HG03039 (cell line): ENCODE measurements around the gene TLN1.

Source experiments
- ATAC-seq: cut with Tn5 transposase; IDR thresholded peaks from one replicate; pipeline ENCODE4 v1.9.1; 2021; ENCODE audit warnings: mild to moderate bottlenecking, moderate library complexity; ENCODE audit not compliant: unreplicated experiment

TLN1 gene

GRCh38 chr9:35687306-35687705 lies 44.7 kb downstream of the TLN1 start:
- no peak for ATAC-seq

- no peak for ATAC-seq
Observed at GRCh38 chr9:35686222-35687203, 45.5 kb downstream of the TLN1 start.

GRCh38 chr9:35685506-35685905 lies 46.5 kb downstream of the TLN1 start:
- ATAC-seq, result no peak

- no peak for ATAC-seq
Observed at GRCh38 chr9:35684921-35685320, 47.1 kb downstream of the TLN1 start.

GRCh38 chr9:35683323-35683722 lies 48.7 kb downstream of the TLN1 start:
- ATAC-seq, result no peak

GRCh38 chr9:35682520-35683315 lies 49.3 kb downstream of the TLN1 start:
- no peak for ATAC-seq

GRCh38 chr9:35682051-35682450 lies 49.9 kb downstream of the TLN1 start:
- ATAC-seq, result no peak

- no peak for ATAC-seq
Observed at GRCh38 chr9:35681341-35682002, 50.5 kb downstream of the TLN1 start.

- ATAC-seq, result no peak
Observed at GRCh38 chr9:35680331-35681105, 51.5 kb downstream of the TLN1 start.

GRCh38 chr9:35679766-35680330 lies 52.1 kb downstream of the TLN1 start:
- no peak for ATAC-seq

- ATAC-seq, result no peak
Observed at GRCh38 chr9:35679091-35679490, 52.9 kb downstream of the TLN1 start.

GRCh38 chr9:35675732-35676392 lies 56.1 kb downstream of the TLN1 start:
- ATAC-seq, result no peak

GRCh38 chr9:35675204-35675603 lies 56.8 kb downstream of the TLN1 start:
- no peak for ATAC-seq

GRCh38 chr9:35674025-35674361 lies 58.0 kb downstream of the TLN1 start:
- ATAC-seq, result no peak

GRCh38 chr9:35673132-35674024 lies 58.6 kb downstream of the TLN1 start, which contains the start of gene CA9:
CA9 (plus strand) TSS chr9:35673928; CDS start chr9:35673960, 32 bp downstream.
- no peak for ATAC-seq

GRCh38 chr9:35669331-35670145 lies 62.5 kb downstream of the TLN1 start:
- no peak for ATAC-seq

- ATAC-seq, result no peak
Observed at GRCh38 chr9:35667939-35668338, 64.1 kb downstream of the TLN1 start.

GRCh38 chr9:35666549-35666948 lies 65.4 kb downstream of the TLN1 start:
- ATAC-seq, result no peak
